HG02943 (cell line): ENCODE data around the gene FAAP100.

ENCODE experiments used
- ATAC-seq: cut with Tn5 transposase; IDR thresholded peaks from one replicate; pipeline ENCODE4 v1.9.1; 2021; ENCODE audit warnings: mild to moderate bottlenecking, low read depth, moderate library complexity; ENCODE audit not compliant: unreplicated experiment

The FAAP100 gene

DNA sequence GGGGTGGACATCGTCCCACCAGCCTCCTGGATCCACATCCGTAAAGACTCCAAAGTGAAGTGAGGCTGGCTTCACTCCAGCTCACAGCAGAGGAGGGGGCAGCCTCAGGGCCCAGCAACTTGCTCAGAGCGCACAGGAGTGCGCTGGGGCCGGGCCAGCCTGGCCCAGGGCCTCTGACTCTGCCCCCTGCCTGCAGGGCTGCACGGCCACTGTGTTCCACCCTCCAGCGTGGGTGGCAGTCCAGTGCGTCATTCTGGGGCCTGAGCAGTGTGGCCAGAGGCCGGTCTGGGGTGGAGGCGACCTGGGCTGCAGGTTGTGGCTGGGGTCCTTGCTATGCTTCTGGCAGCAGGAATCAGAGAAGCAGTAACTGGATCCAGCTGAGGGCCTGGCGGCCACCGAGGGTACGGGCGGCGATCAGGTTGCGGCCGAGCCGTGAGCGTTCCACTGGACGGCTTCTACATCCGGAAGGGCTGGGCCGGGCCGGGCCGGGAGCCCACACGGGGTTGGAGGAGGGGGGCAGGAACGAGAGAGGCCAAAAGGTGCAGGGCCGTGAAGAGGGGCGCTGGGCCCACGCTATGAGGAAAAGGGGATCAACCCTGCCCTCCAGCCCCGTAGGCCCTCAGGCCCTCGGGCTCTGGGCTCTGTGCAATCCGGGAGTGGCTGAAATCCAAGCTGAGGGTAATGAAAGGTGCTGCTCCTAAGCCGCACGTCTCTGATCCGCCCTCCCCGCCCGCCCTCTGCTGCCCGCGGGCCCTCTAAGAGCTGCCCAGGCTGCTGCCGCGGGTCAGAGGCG lies 24.4 kb downstream of the FAAP100 start, which contains the start of gene FSCN2:
TSS of gene FSCN2 (plus strand) at position 787 of the 793 bp plus-strand sequence. CDS start 155 bp downstream, outside the sequence.
- no peak for ATAC-seq

DNA sequence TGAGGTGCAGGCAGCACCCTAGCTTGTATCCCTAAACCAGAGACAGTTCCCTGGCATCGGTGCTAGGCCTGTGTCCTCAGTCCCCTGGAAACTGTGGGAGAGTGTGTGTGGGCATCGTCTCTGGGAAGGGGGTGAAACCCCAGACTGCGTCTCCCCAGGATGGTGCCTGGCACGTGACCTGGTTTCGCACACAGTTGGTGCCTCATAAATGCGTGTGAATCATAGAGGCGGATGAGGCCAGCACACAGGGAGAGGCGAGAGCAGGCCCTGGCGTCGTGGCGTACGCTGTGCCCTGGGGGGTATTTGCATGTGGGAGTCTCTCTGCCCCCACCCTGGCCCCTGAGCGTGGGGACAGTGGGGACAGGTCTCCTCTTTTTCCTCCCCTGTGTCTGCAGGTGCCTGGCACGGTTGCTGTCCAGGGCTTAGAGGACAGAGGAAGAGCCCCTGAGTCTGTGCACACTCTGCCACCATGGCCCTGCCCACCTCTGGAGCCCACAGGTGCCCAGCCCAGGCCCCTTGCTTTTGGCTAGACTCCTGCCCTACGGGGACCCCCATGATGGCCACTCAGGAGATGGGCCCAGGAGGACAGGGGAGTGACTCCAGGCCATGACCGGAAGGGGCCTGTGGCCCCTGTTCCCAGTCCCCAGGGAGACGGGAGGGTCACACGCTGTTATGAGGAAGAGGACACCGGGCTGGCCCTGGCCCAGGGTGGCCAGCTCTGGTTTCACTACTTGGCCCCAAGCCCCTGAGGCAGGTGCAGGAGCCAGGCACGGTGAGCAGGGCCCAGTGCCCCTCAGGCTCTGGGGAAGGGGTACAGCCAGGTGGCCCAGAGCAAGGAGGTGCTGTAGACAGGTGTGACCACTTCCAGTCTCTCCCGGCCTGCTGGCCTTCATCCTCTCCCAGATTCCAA lies 25.2 kb downstream of the FAAP100 start:
- ATAC-seq, result no peak

DNA sequence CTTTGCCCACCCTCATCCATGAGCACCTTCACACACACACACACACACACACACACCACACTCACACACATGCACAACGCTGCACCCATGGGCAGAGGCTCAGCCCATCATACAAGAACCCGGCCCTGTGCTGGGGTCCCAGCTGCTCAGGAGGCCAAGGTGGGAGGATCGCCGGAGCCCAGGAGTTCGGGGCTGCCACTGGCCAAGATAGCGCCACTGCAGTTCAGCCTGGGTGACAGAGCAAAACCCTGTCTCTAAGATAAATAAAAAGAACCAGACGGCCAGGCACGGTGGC lies 27.3 kb downstream of the FAAP100 start:
- no peak for ATAC-seq

GRCh38 chr17:81524039-81524864 lies 27.9 kb downstream of the FAAP100 start:
- ATAC-seq, result no peak

GRCh38 chr17:81523402-81524038 lies 28.6 kb downstream of the FAAP100 start:
- no peak for ATAC-seq

- no peak for ATAC-seq
Measured at GRCh38 chr17:81522491-81523401, 29.4 kb downstream of the FAAP100 start.

DNA sequence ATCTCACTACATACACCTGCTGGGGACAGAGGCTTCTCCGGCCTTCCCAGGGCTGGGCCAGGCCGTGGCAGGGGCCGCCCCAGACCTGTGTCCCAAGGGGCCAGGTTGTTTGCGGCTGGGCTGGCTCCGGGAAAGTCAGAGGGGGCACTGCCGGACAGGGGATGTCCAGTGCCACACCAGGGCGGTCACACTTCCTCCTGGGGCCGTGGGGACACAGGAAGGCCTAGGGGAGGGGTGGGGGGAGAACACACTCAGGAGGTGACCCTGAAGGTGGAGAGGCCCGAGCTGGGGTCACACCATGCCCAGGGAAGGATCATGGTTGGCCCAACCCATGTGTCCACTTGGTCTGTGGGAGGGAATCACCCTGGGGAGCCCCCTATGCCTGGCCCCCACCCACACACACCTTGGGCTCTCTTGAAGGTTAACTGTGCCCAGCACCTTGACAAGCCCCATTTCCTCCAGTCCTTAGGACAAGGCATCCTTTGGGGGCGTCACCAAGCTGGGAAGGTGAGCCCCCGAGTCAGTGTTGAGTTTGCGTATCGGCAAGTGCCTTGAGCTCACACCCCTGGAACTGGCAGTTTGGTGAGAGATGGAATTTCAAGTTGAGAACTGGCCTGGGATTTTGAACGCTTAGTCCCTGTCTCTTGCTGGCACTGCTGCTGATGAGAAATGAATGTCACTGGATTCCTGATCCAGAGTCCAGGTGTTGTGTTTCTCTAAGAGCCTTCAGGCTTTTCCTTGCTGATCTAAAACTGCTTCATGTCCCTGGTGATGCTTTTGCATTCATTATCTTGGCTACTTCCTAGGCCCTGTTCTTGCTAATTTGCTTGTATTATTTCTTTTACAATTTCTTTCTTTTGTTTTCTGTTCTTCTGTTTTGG lies 31.9 kb downstream of the FAAP100 start:
- ATAC-seq, result no peak

- ATAC-seq, result no peak
Measured at GRCh38 chr17:81519284-81520020, 32.7 kb downstream of the FAAP100 start.

- no peak for ATAC-seq
Measured at GRCh38 chr17:81518785-81519283, 33.3 kb downstream of the FAAP100 start.

DNA sequence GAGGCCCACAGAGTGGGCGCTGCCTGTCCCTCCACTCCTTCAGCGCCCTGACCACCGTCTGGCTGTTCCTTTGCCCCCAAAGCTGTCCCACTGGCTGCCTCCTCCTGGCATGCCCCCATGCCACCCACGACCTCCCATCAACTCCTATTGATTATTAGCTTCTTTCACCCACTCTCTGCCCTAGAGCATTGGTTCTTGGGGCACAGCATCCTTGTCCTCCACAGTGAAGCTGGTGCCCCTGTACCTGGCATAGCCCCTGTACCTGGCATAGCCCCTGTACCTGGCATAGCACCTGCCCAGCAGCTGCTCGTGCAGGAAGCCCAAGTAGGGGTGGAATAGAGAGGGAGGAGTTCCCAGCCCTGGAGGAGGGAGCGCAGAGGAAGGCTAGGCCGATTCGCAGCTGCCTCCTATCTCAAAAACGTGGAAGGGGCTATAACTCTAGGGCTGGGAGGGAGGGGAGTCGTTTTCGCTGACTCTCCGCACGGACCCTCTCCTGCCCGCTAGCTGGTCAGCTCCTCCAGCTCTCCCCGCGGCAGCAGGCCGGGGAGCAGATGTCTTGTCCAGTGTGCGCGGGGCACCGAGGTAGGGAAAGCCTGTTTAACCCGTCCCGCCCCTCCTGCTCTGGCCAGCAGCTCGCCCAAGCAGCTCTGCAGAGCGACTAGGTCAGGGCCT lies 33.9 kb downstream of the FAAP100 start:
- no peak for ATAC-seq

- ATAC-seq, result peak; percentile 42
Measured at GRCh38 chr17:81517339-81518112, 34.6 kb downstream of the FAAP100 start.

GRCh38 chr17:81517009-81517338 lies 35.2 kb downstream of the FAAP100 start:
- ATAC-seq, result no peak

DNA sequence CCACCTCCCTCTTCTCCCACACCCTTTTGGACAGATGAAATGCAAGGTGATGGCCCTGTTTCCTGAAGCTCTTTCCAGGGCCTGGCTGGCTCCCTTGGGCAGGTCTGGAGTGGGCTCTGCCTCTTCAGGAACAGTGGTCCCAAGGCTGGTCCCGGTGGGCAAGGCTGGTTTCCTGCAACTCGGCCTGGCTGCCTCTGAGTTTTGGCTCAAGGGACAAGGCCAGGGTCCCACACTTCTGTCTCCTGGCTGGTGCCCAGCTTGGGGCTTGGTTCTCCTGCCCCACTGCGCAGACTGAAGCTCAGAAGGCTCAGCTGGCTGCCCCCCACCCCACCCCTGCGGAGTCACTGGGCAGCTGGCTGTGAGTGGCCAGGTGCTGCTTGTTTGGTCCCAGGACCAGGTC lies 35.7 kb downstream of the FAAP100 start:
- no peak for ATAC-seq

- ATAC-seq, result no peak
Measured at GRCh38 chr17:81515530-81516041, 36.6 kb downstream of the FAAP100 start.

GRCh38 chr17:81514739-81515529 lies 37.2 kb downstream of the FAAP100 start:
- ATAC-seq, result no peak

- no peak for ATAC-seq
Measured at GRCh38 chr17:81514489-81514738, 37.7 kb downstream of the FAAP100 start.
